Measurements from ENCODE around the gene ANGEL1. TPM values are rescaled to one million over a fixed set of nuclear protein-coding genes. Genes with fewer than 3 reads are reported as not detected.

Gene ANGEL1
- total and polyA plus RNA-seq, 9 of the 15 experiments (the other 6 are each of a cell fraction or from before 2014, with no cell fraction given): 2.1 to 22.2 (median 7.3) TPM

- TF ChIP-seq MGA (IDR thresholded peaks at IDR 0.05) (no peak), ZNF316 (IDR thresholded peaks at IDR 0.05) (no peak), CHCHD3 (CRISPR knock-in tag; IDR thresholded peaks at IDR 0.05) (no peak), CHD1 (IDR thresholded peaks at IDR 0.05; ENCODE audit: low read length) (no peak), CAMTA2 (CRISPR knock-in tag; conservative IDR thresholded peaks at IDR 0.05) (no peak), E2F6 (IDR thresholded peaks at IDR 0.05; ENCODE audit: borderline replicate concordance in 1 of 2, extremely low read depth in 1 of 2, insufficient read depth in 1 of 2, insufficient read length in 1 of 2, low read depth in 1 of 2, low read length in 1 of 2, poor library complexity in 1 of 2, severe bottlenecking in 1 of 2) (peak in 1 of 2 experiments; percentile 58), MTF1 (CRISPR knock-in tag; IDR thresholded peaks at IDR 0.05; ENCODE audit: borderline replicate concordance) (no peak), ZNF696 (CRISPR knock-in tag; conservative IDR thresholded peaks at IDR 0.05) (no peak), ZNF75A (CRISPR knock-in tag; IDR thresholded peaks at IDR 0.05) (no peak), EGR1 (conservative IDR thresholded peaks at IDR 0.05) (no peak), ZNF354B (CRISPR knock-in tag; IDR thresholded peaks at IDR 0.05) (no peak), MAZ (CRISPR knock-in tag; conservative IDR thresholded peaks at IDR 0.05 in 1 of 2, IDR thresholded peaks at IDR 0.05 in 1 of 2) (no peak), FOXK1 (CRISPR knock-in tag; IDR thresholded peaks at IDR 0.05; ENCODE audit: borderline replicate concordance) (no peak)
- TF ChIP-seq, protein P1, sequence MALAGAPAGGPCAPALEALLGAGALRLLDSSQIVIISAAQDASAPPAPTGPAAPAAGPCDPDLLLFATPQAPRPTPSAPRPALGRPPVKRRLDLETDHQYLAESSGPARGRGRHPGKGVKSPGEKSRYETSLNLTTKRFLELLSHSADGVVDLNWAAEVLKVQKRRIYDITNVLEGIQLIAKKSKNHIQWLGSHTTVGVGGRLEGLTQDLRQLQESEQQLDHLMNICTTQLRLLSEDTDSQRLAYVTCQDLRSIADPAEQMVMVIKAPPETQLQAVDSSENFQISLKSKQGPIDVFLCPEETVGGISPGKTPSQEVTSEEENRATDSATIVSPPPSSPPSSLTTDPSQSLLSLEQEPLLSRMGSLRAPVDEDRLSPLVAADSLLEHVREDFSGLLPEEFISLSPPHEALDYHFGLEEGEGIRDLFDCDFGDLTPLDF (CRISPR knock-in tag; IDR thresholded peaks at IDR 0.05): no peak
Observed at GRCh38 chr14:76761136-76761959, 51.3 kb downstream of the ANGEL1 start, which contains the start of gene VASH1 (continued).

Measured in K562 (cell line).